ENCODE results near the gene PPP1R14C.
"Not testable (repeated sequence)": the region's sequence is repeated elsewhere in the genome, so short reads cannot be mapped to it uniquely, and the experiment has no call there.

The PPP1R14C gene

GRCh38 chr6:150169609-150170008, 26.8 kb downstream of the PPP1R14C start:
- no peak for DNase-seq

GRCh38 chr6:150172929-150173328, 30.1 kb downstream of the PPP1R14C start:
- no peak for DNase-seq

GRCh38 chr6:150175586-150176151, 32.8 kb downstream of the PPP1R14C start:
- DNase-seq: no peak

- no peak for DNase-seq
These were observed 33.3 kb downstream of the PPP1R14C start for GRCh38 chr6:150176152-150176551.

GRCh38 chr6:150176659-150177058, 33.8 kb downstream of the PPP1R14C start:
- DNase-seq: no peak

- no peak for DNase-seq
These were observed 34.6 kb downstream of the PPP1R14C start for GRCh38 chr6:150177259-150177951.

GRCh38 chr6:150177952-150178520, 35.2 kb downstream of the PPP1R14C start:
- DNase-seq: no peak

GRCh38 chr6:150179030-150179429, 36.2 kb downstream of the PPP1R14C start:
- no peak for DNase-seq

GRCh38 chr6:150179907-150180424, 37.1 kb downstream of the PPP1R14C start:
- DNase-seq: not testable (repeated sequence)

GRCh38 chr6:150180517-150180916, 37.7 kb downstream of the PPP1R14C start:
- DNase-seq: no peak

- no peak for DNase-seq
These were observed 39.7 kb downstream of the PPP1R14C start for GRCh38 chr6:150182460-150183078.

GRCh38 chr6:150183105-150183504, 40.3 kb downstream of the PPP1R14C start:
- no peak for DNase-seq

- DNase-seq: no peak
These were observed 41.1 kb downstream of the PPP1R14C start for GRCh38 chr6:150183966-150184365.

- no peak for DNase-seq
These were observed 42.2 kb downstream of the PPP1R14C start for GRCh38 chr6:150184850-150185731.

GRCh38 chr6:150185732-150186117, 42.9 kb downstream of the PPP1R14C start:
- DNase-seq: no peak

- DNase-seq: no peak
These were observed 43.5 kb downstream of the PPP1R14C start for GRCh38 chr6:150186129-150186898.

- not testable (repeated sequence) for DNase-seq
These were observed 44.6 kb downstream of the PPP1R14C start for GRCh38 chr6:150187433-150187832.

GRCh38 chr6:150189122-150189521, 46.3 kb downstream of the PPP1R14C start:
- no peak for DNase-seq

GRCh38 chr6:150191809-150192208, 49.0 kb downstream of the PPP1R14C start:
- no peak for DNase-seq

GRCh38 chr6:150194195-150194594, 51.4 kb downstream of the PPP1R14C start:
- DNase-seq: no peak

GRCh38 chr6:150195996-150196417, 53.2 kb downstream of the PPP1R14C start:
- DNase-seq: no peak
